HCT116 (cell line): ENCODE data around the gene HMGN1. TPM values are rescaled to one million over a fixed set of nuclear protein-coding genes. Genes with fewer than 3 reads are reported as not detected.

ENCODE experiments used
- ATAC-seq: fragments of 200-7000 bp; cut with Tn5 transposase; 2 replicates; pipeline ENCODE4 v1.9.1; 2020; ENCODE audit warnings: mild to moderate bottlenecking, moderate library complexity
- BruUV-seq: library from RNA; stranded (reverse); fragments of 400-500 nt; replicated peaks from 2 replicates; lab custom pipeline; 2021; lab: Mats Ljungman, UMichigan
- CTCF ChIA-PET: fragments of 300-600 bp; sonication (Branson Sonifier 250); formaldehyde crosslinking; loops from one replicate; lab custom pipeline; 2021; ENCODE audit warnings: antibody characterized with exemption; lab: Charles Lee
- POLR2A ChIA-PET: fragments of 300-600, 350-600 bp; sonication (Branson Sonifier 250); formaldehyde crosslinking; loops from one replicate; lab custom pipeline; 2021; ENCODE audit warnings: antibody characterized with exemption; lab: Charles Lee
- RAD21 ChIA-PET, 2 experiments: fragments of 300-600 bp; sonication (Branson Sonifier 250); formaldehyde crosslinking; loops; one replicate each; lab custom pipeline; 2023; ENCODE audit warnings: low total read pairs in 2 of 2; ENCODE audit not compliant: uncharacterized antibody in 2 of 2, unreplicated experiment in 2 of 2, low non-redundant PET in 1 of 2; lab: Charles Lee
- DNase-seq: peaks from one replicate; pipeline ENCODE4 v3.0.0-alpha.2; 2010; ENCODE audit warnings: low read depth, low spot score
- H2AFZ ChIP-seq: fragments of 200-600 bp; shearing (Covaris generic), sonication (generic); 2 replicates; pipeline ENCODE4 v1.6.1; 2017; ENCODE audit warnings: low read depth, mixed run types, mixed read lengths, antibody characterized with exemption, low read length; ENCODE audit not compliant: poor library complexity, severe bottlenecking
- H3K27ac ChIP-seq: 2 replicates; pipeline ENCODE4 v1.5.1; 2012; ENCODE audit warnings: low read depth, low read length
- H3K27me3 ChIP-seq: fragments of 200-600 bp; sonication (generic); 2 replicates; pipeline ENCODE4 v1.6.1; 2016; ENCODE audit warnings: mixed run types, low read length, mixed read lengths; ENCODE audit not compliant: insufficient read depth
- H3K36me3 ChIP-seq, 2 experiments: fragments of 200-500 bp in 1 of 2; fragments of 200-600 bp in 1 of 2; sonication (Bioruptor generic) in 1 of 2; sonication (generic) in 1 of 2; 2 replicates each; pipeline versions ENCODE4 v1.5.1 to v1.6.1; 2014 to 2016; ENCODE audit warnings: low read length in 2 of 2, inconsistent platforms in 1 of 2, mixed read lengths in 1 of 2, mixed run types in 1 of 2; ENCODE audit not compliant: insufficient read depth in 2 of 2, control insufficient read depth in 1 of 2
- H3K4me1 ChIP-seq, 2 experiments: fragments of 200-600 bp in 1 of 2; sonication (generic) in 1 of 2; 2 replicates each; pipeline versions ENCODE4 v1.5.1 to v1.6.1; 2012 to 2017; ENCODE audit warnings: low read length in 2 of 2, inconsistent platforms in 1 of 2, mild to moderate bottlenecking in 1 of 2, mixed read lengths in 1 of 2, mixed run types in 1 of 2, moderate library complexity in 1 of 2; ENCODE audit not compliant: insufficient read depth in 2 of 2, control insufficient read depth in 1 of 2
- H3K4me2 ChIP-seq: fragments of 200-600 bp; sonication (generic); 2 replicates; pipeline ENCODE4 v1.6.1; 2017; ENCODE audit warnings: mixed run types, low read length, mixed read lengths
- H3K4me3 ChIP-seq, 2 experiments: fragments of 200-600 bp in 1 of 2; sonication (generic) in 1 of 2; replicated peaks in 1 of 2; 2 replicates each; pipeline ENCODE4 v1.5.1; 2011 to 2016; ENCODE audit warnings: low read length in 2 of 2, control low read depth in 1 of 2, low read depth in 1 of 2, mild to moderate bottlenecking in 1 of 2, mixed read lengths in 1 of 2, mixed run types in 1 of 2
- H3K79me2 ChIP-seq: fragments of 200-600 bp; sonication (generic); 2 replicates; pipeline ENCODE4 v1.6.1; 2017; ENCODE audit warnings: mild to moderate bottlenecking, mixed run types, low read length, moderate library complexity, mixed read lengths; ENCODE audit not compliant: insufficient read depth
- H3K9ac ChIP-seq: fragments of 200-600 bp; sonication (generic); 2 replicates; pipeline ENCODE4 v1.6.1; 2016; ENCODE audit warnings: low read length, mixed read lengths
- H3K9me2 ChIP-seq: fragments of 200-600 bp; sonication (generic), shearing (Covaris generic); 2 replicates; pipeline ENCODE4 v1.6.1; 2017; ENCODE audit warnings: mixed run types, mild to moderate bottlenecking, moderate library complexity; ENCODE audit not compliant: insufficient read depth
- H3K9me3 ChIP-seq, 2 experiments: fragments of 200-500 bp in 1 of 2; fragments of 200-600 bp in 1 of 2; sonication (Bioruptor generic) in 1 of 2; sonication (generic) in 1 of 2; 2 replicates each; pipeline ENCODE4 v1.6.1; 2014 to 2017; ENCODE audit warnings: low read length in 2 of 2, mixed read lengths in 2 of 2, inconsistent platforms in 1 of 2, low read depth in 1 of 2, mild to moderate bottlenecking in 1 of 2, mixed run types in 1 of 2, moderate library complexity in 1 of 2; ENCODE audit not compliant: control insufficient read depth in 1 of 2, insufficient read depth in 1 of 2
- H4K20me1 ChIP-seq: fragments of 200-600 bp; sonication (generic), shearing (Covaris generic); 2 replicates; pipeline ENCODE4 v1.6.1; 2017; ENCODE audit warnings: mixed run types, mild to moderate bottlenecking, moderate library complexity; ENCODE audit not compliant: insufficient read depth
- ATF3 ChIP-seq: IDR thresholded peaks from 2 replicates; pipeline ENCODE4 v1.6.1; 2012
- CEBPB ChIP-seq: IDR thresholded peaks from 2 replicates; pipeline ENCODE4 v1.6.1; 2012; ENCODE audit warnings: low read depth
- CTCF ChIP-seq, 3 experiments: fragments of 200-600 bp in 1 of 3; sonication (generic) in 1 of 3; IDR thresholded peaks in 2 of 3; conservative IDR thresholded peaks in 1 of 3; 2 replicates each; pipeline ENCODE4 v1.5.1; 2012 to 2017; ENCODE audit warnings: low read depth in 2 of 3, low read length in 2 of 3, antibody characterized with exemption in 1 of 3, borderline replicate concordance in 1 of 3, control low read depth in 1 of 3, mild to moderate bottlenecking in 1 of 3, mixed read lengths in 1 of 3, mixed run types in 1 of 3, moderate library complexity in 1 of 3; ENCODE audit not compliant: insufficient read depth in 1 of 3
- ELF1 ChIP-seq: IDR thresholded peaks from 2 replicates; pipeline ENCODE4 v1.6.1; 2012; ENCODE audit warnings: low read depth, borderline replicate concordance
- FOSL1 ChIP-seq: IDR thresholded peaks from 2 replicates; pipeline ENCODE4 v1.6.1; 2012; ENCODE audit warnings: low read depth
- JUND ChIP-seq: IDR thresholded peaks from 2 replicates; pipeline ENCODE4 v1.6.1; 2012
- MAX ChIP-seq: IDR thresholded peaks from 2 replicates; pipeline ENCODE4 v1.6.1; 2012
- POLR2AphosphoS5 ChIP-seq: IDR thresholded peaks from 2 replicates; pipeline ENCODE4 v1.6.1; 2011; ENCODE audit warnings: mild to moderate bottlenecking, low read depth, low read length, moderate library complexity
- RAD21 ChIP-seq: IDR thresholded peaks from 2 replicates; pipeline ENCODE4 v1.6.1; 2012; ENCODE audit warnings: low read depth, mild to moderate bottlenecking
- REST ChIP-seq: IDR thresholded peaks from 2 replicates; pipeline ENCODE4 v1.6.1; 2012; ENCODE audit warnings: low read depth
- SIN3A ChIP-seq: IDR thresholded peaks from 2 replicates; pipeline ENCODE4 v1.6.1; 2012; ENCODE audit warnings: low read depth
- SP1 ChIP-seq: IDR thresholded peaks from 2 replicates; pipeline ENCODE4 v1.6.1; 2012; ENCODE audit warnings: low read depth
- TCF7L2 ChIP-seq: IDR thresholded peaks from 2 replicates; pipeline ENCODE4 v1.7.0; 2011; ENCODE audit warnings: borderline replicate concordance, inconsistent platforms; ENCODE audit not compliant: insufficient read depth, insufficient read length; ENCODE audit errors: extremely low read depth
- YY1 ChIP-seq: IDR thresholded peaks from 2 replicates; pipeline ENCODE4 v1.6.1; 2011; ENCODE audit warnings: low read length, low read depth, moderate library complexity, mild to moderate bottlenecking; ENCODE audit not compliant: insufficient replicate concordance; ENCODE audit errors: extremely low read depth
- ZFX ChIP-seq: fragments of 450-650 bp; IDR thresholded peaks from 2 replicates; pipeline ENCODE4 v1.6.1; 2017
- ZNF274 ChIP-seq: fragments of 200-500 bp; sonication (Bioruptor generic); IDR thresholded peaks from 2 replicates; pipeline ENCODE4 v1.6.1; 2014; ENCODE audit warnings: mild to moderate bottlenecking, low read depth, low read length, inconsistent platforms
- intact Hi-C: fragments of 100-400 bp; cut with micrococcal nuclease; formaldehyde crosslinking; loops from 2 replicates; pipeline ENCODE4 v1.10.0; 2022
- total RNA-seq: library from RNA; stranded (reverse); gene quantifications from one replicate; pipeline ENCODE4 v1.2.1, GENCODE V29; 2021; ENCODE audit not compliant: unreplicated experiment

The HMGN1 gene
- total RNA-seq, 1 experiment from 2014 or later = 399 TPM

GRCh38 chr21:39353295-39353694, 4.4 kb upstream of the HMGN1 start:
- no peaks in the 10 kb centered on the region for H3K9me2 ChIP-seq
- no peak overlapping the region for H3K4me3 ChIP-seq
- BruUV-seq = no TSS peak
- H3K4me1 ChIP-seq = peaks cover 0 to 12% of the 10 kb centered on the region in 2 experiments; a peak in 2 of 4 replicates
- ATAC-seq (no peak), DNase-seq (no peak)
- no peak overlapping the region for H3K4me2 ChIP-seq
- ChIA-PET POLR2A (no interaction called here), RAD21 (no interaction called here), CTCF (no interaction called here)
- no peaks in the 10 kb centered on the region for H3K27me3 ChIP-seq
- H3K79me2 ChIP-seq = peaks cover 2% of the 10 kb centered on the region
- TF ChIP-seq REST = no peak
- TF ChIP-seq YY1 = no peak
- no peak for TF ChIP-seq SIN3A
- no peak for TF ChIP-seq SP1
- no peak for TF ChIP-seq ATF3
- TF ChIP-seq POLR2AphosphoS5 = no peak
- TF ChIP-seq CEBPB = no peak
- TF ChIP-seq CTCF (IDR thresholded peaks at IDR 0.05 in 2 of 3, conservative IDR thresholded peaks at IDR 0.05 in 1 of 3; ENCODE audit: borderline replicate concordance in 1 of 3, insufficient read depth in 1 of 3, low read depth in 2 of 3, low read length in 2 of 3) = no peak
- TF ChIP-seq ZNF274 = no peak
- no peak for TF ChIP-seq ELF1
- no peak for TF ChIP-seq TCF7L2
- TF ChIP-seq FOSL1 = no peak
- TF ChIP-seq RAD21 = no peak
- TF ChIP-seq MAX = no peak
- TF ChIP-seq JUND = no peak
- no peak for TF ChIP-seq ZFX
- no peaks in the 10 kb centered on the region for H3K9me3 ChIP-seq
- intact Hi-C loops = no loop called here
- no peaks in the 10 kb centered on the region for H3K36me3 ChIP-seq
- peaks cover under 1% of the 10 kb centered on the region; the same call in 1 of the 2 replicates for H4K20me1 ChIP-seq
- H3K27ac ChIP-seq = no peak overlapping the region
- no peak overlapping the region for H2AFZ ChIP-seq
- no peak overlapping the region for H3K9ac ChIP-seq
